Panc1 (cell line): ENCODE results near the gene ALX4. TPM values are rescaled to one million over a fixed set of nuclear protein-coding genes. Genes with fewer than 3 reads are reported as not detected.
A peak's percentile ranks its signal among the peaks of the same experiment; 100 is the strongest.

ENCODE experiments used
- ATAC-seq: fragments of 200-7000 bp; cut with Tn5 transposase; 2 replicates; pipeline ENCODE4 v1.9.1; 2020; ENCODE audit warnings: mild to moderate bottlenecking, moderate library complexity
- BruUV-seq: library from RNA; stranded (reverse); fragments of 400-500 nt; replicated peaks from 2 replicates; lab custom pipeline; 2021; lab: Mats Ljungman, UMichigan
- CTCF ChIA-PET: fragments of 300-600 bp; sonication (Branson Sonifier 250); formaldehyde crosslinking; loops from one replicate; lab custom pipeline; 2022; ENCODE audit warnings: antibody characterized with exemption; lab: Charles Lee
- POLR2A ChIA-PET: fragments of 300-600 bp; sonication (Branson Sonifier 250); formaldehyde crosslinking; loops from one replicate; lab custom pipeline; 2022; ENCODE audit warnings: antibody characterized with exemption; lab: Charles Lee
- DNase-seq: peaks from one replicate; pipeline ENCODE4 v3.0.0-alpha.2; 2010; ENCODE audit warnings: low read depth, low spot score
- H3K27ac ChIP-seq: 2 replicates; pipeline ENCODE4 v1.5.1; 2011; ENCODE audit warnings: mild to moderate bottlenecking, low read length, inconsistent platforms
- H3K27me3 ChIP-seq: fragments of 200-500 bp; sonication (Bioruptor generic); 2 replicates; pipeline ENCODE4 v1.6.0; 2014; ENCODE audit warnings: low read length, inconsistent platforms; ENCODE audit not compliant: control insufficient read depth, insufficient read depth
- H3K36me3 ChIP-seq: fragments of 200-500 bp; sonication (Bioruptor generic); 2 replicates; pipeline ENCODE4 v1.5.1; 2014; ENCODE audit warnings: inconsistent platforms, mild to moderate bottlenecking, low read length, moderate library complexity; ENCODE audit not compliant: control insufficient read depth, insufficient read depth
- H3K4me1 ChIP-seq: 2 replicates; pipeline ENCODE4 v1.5.1; 2011; ENCODE audit warnings: inconsistent platforms, mild to moderate bottlenecking, low read length, moderate library complexity; ENCODE audit not compliant: control insufficient read depth, insufficient read depth
- H3K4me3 ChIP-seq, 2 experiments: 2 replicates each; pipeline ENCODE4 v1.5.1; 2011 to 2012; ENCODE audit warnings: low read depth in 2 of 2, low read length in 2 of 2, mild to moderate bottlenecking in 2 of 2, inconsistent platforms in 1 of 2, moderate library complexity in 1 of 2
- H3K9me3 ChIP-seq: fragments of 200-500 bp; sonication (Bioruptor generic); 2 replicates; pipeline ENCODE4 v1.5.1; 2014; ENCODE audit warnings: low read depth, mild to moderate bottlenecking, inconsistent platforms, low read length, moderate library complexity; ENCODE audit not compliant: control insufficient read depth, insufficient read depth
- CTCF ChIP-seq: fragments of 450-650 bp; IDR thresholded peaks from 2 replicates; pipeline ENCODE4 v1.5.1; 2017; ENCODE audit warnings: mild to moderate bottlenecking
- POLR2AphosphoS5 ChIP-seq: IDR thresholded peaks from 2 replicates; pipeline ENCODE4 v1.6.1; 2012; ENCODE audit warnings: mild to moderate bottlenecking, low read depth, low read length, moderate library complexity
- REST ChIP-seq, 2 experiments: IDR thresholded peaks; 2 replicates each; pipeline ENCODE4 v1.6.1; 2011 to 2012; ENCODE audit warnings: low read depth in 2 of 2, control low read depth in 1 of 2, low read length in 1 of 2, mild to moderate bottlenecking in 1 of 2, moderate library complexity in 1 of 2; ENCODE audit not compliant: insufficient read depth in 1 of 2
- SIN3A ChIP-seq: IDR thresholded peaks from 2 replicates; pipeline ENCODE4 v1.6.1; 2012; ENCODE audit warnings: low read depth, mild to moderate bottlenecking, low read length, moderate library complexity, borderline replicate concordance; ENCODE audit not compliant: insufficient read depth
- TCF7L2 ChIP-seq: IDR thresholded peaks from 2 replicates; pipeline ENCODE4 v1.6.1; 2011; ENCODE audit warnings: mild to moderate bottlenecking, low read depth, low read length, inconsistent platforms
- in situ Hi-C: cut with HindIII; loops from 2 replicates; pipeline ENCODE4 v1.10.0; 2016; ENCODE audit warnings: low sequenced_read_pairs, low pct_unique_long_range_greater_than_20kb
- intact Hi-C: fragments of 100-400 bp; cut with micrococcal nuclease; formaldehyde crosslinking; loops from one replicate; pipeline ENCODE4 v1.10.0; 2022; ENCODE audit not compliant: unreplicated experiment
- total RNA-seq: library from RNA; stranded (reverse); gene quantifications from one replicate; pipeline ENCODE4 v1.2.1, GENCODE V29; 2021; ENCODE audit not compliant: unreplicated experiment

Gene ALX4
- total RNA-seq, 1 experiment from 2014 or later: 1.0 TPM

- DNase-seq: no peak
- H3K27me3 ChIP-seq: peaks cover 20% of the 10 kb centered on the region
- intact Hi-C loops: no loop called here
- BruUV-seq: no TSS peak
- ChIA-PET POLR2A (no interaction called here), CTCF (no interaction called here)
- H3K36me3 ChIP-seq: no peaks in the 10 kb centered on the region
- no peak for ATAC-seq
- no peak for TF ChIP-seq SIN3A
- no peak for TF ChIP-seq CTCF
- H3K4me1 ChIP-seq: no peaks in the 10 kb centered on the region
- in situ Hi-C loops: no loop called here
- H3K4me3 ChIP-seq: no peak overlapping the region
- no peaks in the 10 kb centered on the region for H3K9me3 ChIP-seq
- H3K27ac ChIP-seq: no peak overlapping the region
These were observed 24.5 kb upstream of the ALX4 start for GRCh38 chr11:44334356-44335004.

- BruUV-seq: no TSS peak
- Histone ChIP-seq H3K36me3 (no peaks in the 10 kb centered on the region), H3K4me3 (no peak overlapping the region), H3K4me1 (no peaks in the 10 kb centered on the region), H3K9me3 (no peaks in the 10 kb centered on the region), H3K27me3 (peaks cover 20% of the 10 kb centered on the region), H3K27ac (no peak overlapping the region)
- DNase-seq (no peak), ATAC-seq (peak; percentile 60; the same call in 1 of the 2 replicates)
- intact Hi-C loops (no loop called here), in situ Hi-C loops (no loop called here)
- POLR2A ChIA-PET: interaction anchor here (0.6 kb wide), 1 partner anchor 35 kb away, joined by 3 read pairs; no protein-coding TSS in a partner anchor
- CTCF ChIA-PET: no interaction called here
- TF ChIP-seq SIN3A: no peak
- TF ChIP-seq TCF7L2: no peak
- no peak for TF ChIP-seq REST (IDR thresholded peaks at IDR 0.05; ENCODE audit: insufficient read depth in 1 of 2, low read depth in 2 of 2, low read length in 1 of 2)
- no peak for TF ChIP-seq POLR2AphosphoS5
- no peak for TF ChIP-seq CTCF
These were observed 23.6 kb upstream of the ALX4 start for GRCh38 chr11:44333271-44334218.
